ENCODE data around the gene PCGF1.

- TF ChIP-seq TCF12 (IDR thresholded peaks at IDR 0.05; ENCODE audit: low read depth) (no peak), YY1 (IDR thresholded peaks at IDR 0.05; ENCODE audit: low read depth) (no peak), TAF1 (IDR thresholded peaks at IDR 0.05; ENCODE audit: low read depth) (no peak), USF1 (IDR thresholded peaks at IDR 0.05) (no peak), REST (IDR thresholded peaks at IDR 0.05; ENCODE audit: low read depth) (no peak), EP300 (IDR thresholded peaks at IDR 0.05; ENCODE audit: borderline replicate concordance) (no peak), CEBPB (IDR thresholded peaks at IDR 0.05) (no peak), MAX (IDR thresholded peaks at IDR 0.05) (no peak), ZBTB7A (IDR thresholded peaks at IDR 0.05; ENCODE audit: low read depth) (no peak), RAD21 (IDR thresholded peaks at IDR 0.05; ENCODE audit: low read depth) (no peak), TEAD4 (IDR thresholded peaks at IDR 0.05) (no peak), CREB1 (IDR thresholded peaks at IDR 0.05; ENCODE audit: low read depth) (no peak)
These were observed 29.6 kb upstream of the PCGF1 start for GRCh38 chr2:74537140-74537539.
